Endodermal cell (in vitro differentiated cells): ENCODE results near the gene RHBDF2. TPM values are rescaled to one million over a fixed set of nuclear protein-coding genes. Genes with fewer than 3 reads are reported as not detected.

Experiments
- DNase-seq: peaks from one replicate; pipeline ENCODE4 v3.0.0-alpha.2; 2017
- H3K27ac ChIP-seq: 2 replicates; pipeline ENCODE4 v1.5.1; 2013; ENCODE audit warnings: mild to moderate bottlenecking, low read depth, low read length, moderate library complexity
- H3K27me3 ChIP-seq: 2 replicates; pipeline ENCODE4 v1.6.1; 2013; ENCODE audit warnings: mild to moderate bottlenecking, low read length, moderate library complexity; ENCODE audit not compliant: insufficient read depth, control insufficient read depth, poor library complexity, severe bottlenecking
- H3K36me3 ChIP-seq: 2 replicates; pipeline ENCODE4 v1.7.0; 2013; ENCODE audit warnings: mild to moderate bottlenecking, low read length, moderate library complexity; ENCODE audit not compliant: control insufficient read depth, insufficient read depth
- H3K4me1 ChIP-seq: one replicate; pipeline ENCODE4 v1.7.0; 2013; ENCODE audit warnings: low read length; ENCODE audit not compliant: control insufficient read depth, insufficient read depth
- H3K4me3 ChIP-seq: 2 replicates; pipeline ENCODE4 v1.5.1; 2013; ENCODE audit warnings: mild to moderate bottlenecking, low read length, moderate library complexity
- H3K9ac ChIP-seq: 2 replicates; pipeline ENCODE4 v1.6.1; 2013; ENCODE audit warnings: mild to moderate bottlenecking, low read length, moderate library complexity; ENCODE audit not compliant: poor library complexity, severe bottlenecking; ENCODE audit errors: extremely low read depth
- H3K9me3 ChIP-seq: 2 replicates; pipeline ENCODE4 v1.6.1; 2013; ENCODE audit warnings: mild to moderate bottlenecking, low read length, moderate library complexity; ENCODE audit not compliant: control insufficient read depth
- H3K27ac Mint-ChIP-seq: 2 replicates; pipeline ENCODE4 v1.8.0; 2020; ENCODE audit warnings: mixed read lengths
- H3K27me3 Mint-ChIP-seq: 2 replicates; pipeline ENCODE4 v1.8.0; 2021; ENCODE audit warnings: mild to moderate bottlenecking, mixed read lengths; ENCODE audit not compliant: insufficient read depth
- H3K36me3 Mint-ChIP-seq: 2 replicates; pipeline ENCODE4 v1.8.0; 2020; ENCODE audit warnings: low read depth, mixed read lengths
- H3K4me1 Mint-ChIP-seq: 2 replicates; pipeline ENCODE4 v1.8.0; 2020; ENCODE audit warnings: mixed read lengths
- H3K4me3 Mint-ChIP-seq: 2 replicates; pipeline ENCODE4 v1.8.0; 2020; ENCODE audit warnings: mild to moderate bottlenecking, moderate library complexity, mixed read lengths
- H3K9me3 Mint-ChIP-seq: 2 replicates; pipeline ENCODE4 v1.8.0; 2020; ENCODE audit warnings: mild to moderate bottlenecking, mixed read lengths
- CTCF ChIP-seq: fragments of 200-600 bp; sonication (generic); conservative IDR thresholded peaks from 2 replicates; pipeline ENCODE4 v1.5.0; 2021; ENCODE audit warnings: antibody characterized with exemption, mild to moderate bottlenecking
- WGBS, 2 experiments: methylation state at CpG; one replicate each; pipeline versions ENCODE4 v1.1.5 to v1.1.7; 2013; ENCODE audit warnings: missing lambda C conversion rate in 2 of 2, mixed read lengths in 1 of 2; ENCODE audit not compliant: insufficient coverage in 1 of 2, insufficient read length in 1 of 2; 5-methylcytosine and 5-hydroxymethylcytosine counted together
- total RNA-seq, 2 donors: library from RNA; stranded (reverse); fragmentation: NEBNext Ultra II Directional in 1 of 2; extraction: Animal tissue kit (Norgen Biotek cat#: 25700) in 1 of 2; gene quantifications; 2 replicates in 1 of 2; 3 replicates in 1 of 2; pipeline ENCODE4 v1.2.1, GENCODE V29; 2021

The RHBDF2 gene
- total RNA-seq, 2 donors from 2014 or later = 28.5 to 31.1 TPM

GRCh38 chr17:76469076-76469990, 31.9 kb downstream of the RHBDF2 start:
- H3K9me3 ChIP-seq = no peaks in the 10 kb centered on the region
- peaks cover 6% of the 10 kb centered on the region for H3K4me1 ChIP-seq
- Mint-ChIP-seq H3K9me3 (no peaks in the 10 kb centered on the region), H3K36me3 (no peaks in the 10 kb centered on the region), H3K4me1 (no peaks in the 10 kb centered on the region), H3K4me3 (no peak overlapping the region), H3K27ac (no peak overlapping the region), H3K27me3 (no peaks in the 10 kb centered on the region)
- no peaks in the 10 kb centered on the region for H3K27me3 ChIP-seq
- no peak for TF ChIP-seq CTCF
- no peak overlapping the region for H3K27ac ChIP-seq
- no peak overlapping the region for H3K4me3 ChIP-seq
- H3K36me3 ChIP-seq = no peaks in the 10 kb centered on the region
- 94 to 97% methylated on average over 26 to 38 of the region's 38 CpGs for WGBS, 2 experiments
- no peak for DNase-seq
- H3K9ac ChIP-seq = no peak overlapping the region

GRCh38 chr17:76468634-76469010, 32.6 kb downstream of the RHBDF2 start:
- WGBS, 2 experiments = 95 to 97% methylated on average over 10 to 14 of the region's 14 CpGs
- H3K4me1 ChIP-seq = peaks cover 6% of the 10 kb centered on the region

More at GRCh38 chr17:76468634-76469010, 32.6 kb downstream of the RHBDF2 start:
- Mint-ChIP-seq H3K9me3 (no peaks in the 10 kb centered on the region), H3K36me3 (no peaks in the 10 kb centered on the region), H3K4me3 (no peak overlapping the region), H3K27ac (no peak overlapping the region), H3K27me3 (no peaks in the 10 kb centered on the region), H3K4me1 (no peaks in the 10 kb centered on the region)
- no peak for TF ChIP-seq CTCF
- Histone ChIP-seq H3K9ac (no peak overlapping the region), H3K36me3 (no peaks in the 10 kb centered on the region), H3K4me3 (no peak overlapping the region), H3K27me3 (no peaks in the 10 kb centered on the region), H3K9me3 (no peaks in the 10 kb centered on the region), H3K27ac (no peak overlapping the region)
- no peak for DNase-seq
